SW480 (cell line): ENCODE measurements around the gene TAGLN3.
A peak's percentile ranks its signal among the peaks of the same experiment; 100 is the strongest.

Source experiments
- DNase-seq: peaks from one replicate; pipeline ENCODE4 v3.0.0-alpha.2; 2016; ENCODE audit warnings: low spot score

TAGLN3 gene

DNA sequence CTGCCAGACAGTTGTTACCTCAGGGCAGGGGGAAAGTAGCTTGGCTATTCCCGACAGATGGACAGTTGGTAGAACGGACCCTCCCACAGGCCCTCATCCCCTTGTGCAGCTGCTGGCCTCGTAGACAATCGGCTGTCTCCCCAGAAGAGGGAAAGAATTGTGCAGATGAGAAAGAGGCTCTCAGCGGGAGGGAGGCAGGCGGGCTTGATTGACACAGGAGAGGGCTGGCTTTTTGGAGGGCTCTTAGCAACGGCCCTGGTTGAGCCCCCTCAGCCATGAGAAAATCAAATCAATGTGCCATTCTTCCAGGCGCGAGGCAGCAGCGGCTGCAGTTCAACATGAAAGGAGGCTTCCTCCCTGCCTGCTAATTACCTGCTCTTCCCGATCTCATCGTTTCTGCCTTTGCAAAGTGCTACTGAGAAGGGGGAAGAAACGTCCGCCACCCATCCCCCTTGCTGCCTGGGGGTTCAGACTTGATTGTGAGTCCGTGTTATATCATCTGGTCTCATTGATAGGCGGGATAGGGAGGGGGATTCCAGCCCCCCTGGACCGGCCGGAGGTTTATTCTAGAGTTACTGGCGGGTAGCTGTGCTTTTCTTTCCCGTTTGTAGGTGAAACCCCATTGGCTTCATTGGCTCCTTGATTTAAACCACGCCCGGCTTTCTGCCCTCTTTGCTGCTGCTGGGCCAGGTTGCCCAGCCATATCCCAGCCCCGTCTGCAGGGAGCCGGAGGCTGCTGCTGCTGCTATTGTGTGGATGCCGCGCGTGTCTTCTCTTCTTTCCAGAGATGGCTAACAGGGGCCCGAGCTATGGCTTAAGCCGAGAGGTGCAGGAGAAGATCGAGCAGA lies at the start of gene TAGLN3:
TSS of gene TAGLN3 (plus strand) at position 287 of the 848 bp plus-strand sequence. CDS start at position 788, 501 bp downstream.
- DNase-seq: peak; percentile 35

DNA sequence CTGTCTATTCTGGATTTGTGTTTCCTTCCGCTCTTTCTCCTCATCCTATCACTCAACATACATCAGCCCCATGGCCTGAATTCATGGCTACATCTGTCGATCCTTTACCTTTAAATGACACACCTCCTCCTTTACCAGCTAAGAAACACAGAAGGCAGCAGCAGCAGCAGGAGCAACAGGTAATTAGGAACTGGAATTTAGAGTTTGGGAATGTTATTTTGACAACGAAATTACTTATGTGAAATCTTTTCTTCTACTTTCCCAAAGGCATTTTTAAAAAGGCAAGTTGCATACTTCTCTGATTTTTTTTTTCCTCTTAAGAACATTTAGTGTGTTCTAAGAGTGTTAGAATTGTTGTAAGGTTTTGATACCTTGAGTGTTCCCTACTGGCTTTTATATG lies 49.0 kb upstream of the TAGLN3 start:
- no peak for DNase-seq

DNA sequence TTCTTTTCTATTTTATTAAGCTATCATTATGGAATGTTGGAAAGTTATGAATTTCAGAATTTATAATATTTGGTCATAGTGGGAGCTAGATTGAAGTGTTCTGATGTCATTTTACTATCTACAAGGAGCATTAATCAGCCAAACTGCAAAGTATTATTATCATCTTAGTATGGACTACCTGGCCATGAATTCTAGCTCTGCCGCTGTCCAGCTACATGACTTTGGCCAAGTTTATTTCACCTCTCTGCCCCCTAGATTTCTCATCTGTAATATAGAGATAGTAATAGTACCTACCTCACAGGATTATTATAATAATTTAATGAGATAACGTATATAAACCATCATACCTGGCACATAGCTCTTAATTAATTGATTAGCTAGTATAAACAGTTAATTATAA lies 47.7 kb upstream of the TAGLN3 start:
- no peak for DNase-seq

DNA sequence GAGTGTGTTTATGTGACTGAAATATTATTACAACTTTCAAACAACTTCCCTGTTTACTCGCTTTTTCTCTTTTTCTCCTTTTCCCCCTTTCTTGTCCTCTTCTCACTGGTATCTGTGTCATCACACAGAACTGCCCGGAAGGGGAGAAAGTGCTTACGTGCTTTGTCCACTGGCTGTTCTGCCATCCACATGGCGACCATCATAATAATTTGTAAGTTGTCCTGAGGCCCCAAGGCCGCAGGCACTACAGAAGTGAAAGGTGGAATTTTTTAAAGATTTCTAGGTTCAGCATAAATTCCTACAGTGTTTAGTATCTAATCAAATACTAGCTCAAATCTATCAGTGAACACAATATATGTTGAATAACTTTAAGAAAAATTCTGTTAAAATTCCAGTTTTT lies 46.6 kb upstream of the TAGLN3 start:
- no peak for DNase-seq

DNA sequence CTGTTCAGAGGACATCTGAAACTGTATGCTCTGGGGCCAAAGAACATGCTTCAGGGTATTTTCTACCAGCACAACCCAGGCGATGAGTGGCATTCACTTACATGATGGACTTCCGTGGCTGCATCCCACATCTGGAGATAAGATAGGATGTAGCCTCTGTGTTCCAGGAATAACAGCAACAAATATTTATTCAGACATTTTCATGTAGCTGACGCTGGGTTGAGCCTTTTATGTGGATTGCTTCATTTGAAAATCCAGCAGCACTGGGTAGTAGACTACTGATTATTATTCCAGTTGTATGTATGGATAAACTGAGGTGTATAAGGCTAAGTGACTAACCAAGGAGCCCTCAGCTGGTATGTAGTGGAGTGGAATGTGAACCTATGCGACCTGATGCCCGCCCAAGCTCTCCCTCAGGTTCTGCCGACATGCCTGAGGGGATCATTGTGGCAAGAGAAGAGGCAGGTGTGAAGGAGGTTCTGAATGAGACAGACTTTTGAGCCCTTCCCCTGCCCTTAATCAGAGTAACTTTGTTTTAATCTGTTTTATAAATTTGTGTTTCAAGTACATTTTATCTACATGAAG lies 45.8 kb upstream of the TAGLN3 start:
- no peak for DNase-seq

DNA sequence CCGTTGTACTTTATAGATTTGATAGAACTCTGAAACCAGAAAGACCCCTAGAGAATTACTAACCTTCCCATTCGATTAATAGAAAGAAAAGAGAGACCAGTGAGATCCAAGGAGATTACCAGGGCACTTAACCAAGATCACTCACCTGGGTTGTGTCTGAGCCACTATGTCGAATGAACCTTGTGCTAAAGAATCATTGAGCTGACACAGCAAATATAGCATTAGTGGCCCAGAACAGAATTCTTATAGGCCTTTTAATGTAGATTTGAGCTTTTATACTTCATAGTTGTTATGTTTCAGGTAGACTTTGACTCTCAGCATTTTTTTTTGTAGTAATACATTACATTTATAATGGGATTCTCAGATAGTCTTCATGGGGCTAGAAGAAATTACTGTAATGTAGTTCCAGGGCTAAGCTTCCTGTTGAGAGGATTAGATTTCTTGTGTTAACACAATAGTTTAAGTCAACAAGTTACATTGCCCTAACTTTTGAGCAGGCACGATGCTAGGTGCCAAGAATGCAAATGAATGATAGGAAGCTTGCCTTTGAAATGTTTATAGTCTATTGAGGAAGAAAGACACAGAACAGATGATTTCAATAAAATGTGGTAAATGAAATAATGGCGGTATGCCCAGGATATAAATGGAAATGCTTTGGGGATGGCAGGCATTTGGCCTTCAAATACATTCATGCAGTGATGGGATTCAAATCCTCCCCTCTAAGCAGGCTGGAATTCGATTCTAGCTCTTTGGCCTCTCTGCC lies 44.3 kb upstream of the TAGLN3 start:
- DNase-seq: no peak

DNA sequence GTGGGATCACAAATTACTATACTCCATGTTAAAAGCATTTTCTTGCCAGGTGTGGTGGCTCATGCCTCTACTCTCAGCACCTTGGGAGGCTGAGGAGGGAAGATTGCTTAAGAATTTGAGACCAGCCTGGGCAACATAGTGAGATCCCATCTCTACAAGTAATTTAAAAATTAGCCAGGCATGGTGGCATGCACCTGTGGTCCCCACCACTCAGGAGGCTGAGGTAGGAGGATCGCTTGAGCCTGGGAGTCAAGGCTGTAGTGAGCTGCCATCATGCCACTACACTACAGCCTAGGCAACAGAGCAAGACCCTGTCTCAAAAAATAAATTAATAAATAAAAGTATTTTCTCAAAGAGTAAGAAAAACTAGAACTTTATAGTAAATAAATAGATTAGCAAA lies 42.8 kb upstream of the TAGLN3 start:
- DNase-seq: no peak

DNA sequence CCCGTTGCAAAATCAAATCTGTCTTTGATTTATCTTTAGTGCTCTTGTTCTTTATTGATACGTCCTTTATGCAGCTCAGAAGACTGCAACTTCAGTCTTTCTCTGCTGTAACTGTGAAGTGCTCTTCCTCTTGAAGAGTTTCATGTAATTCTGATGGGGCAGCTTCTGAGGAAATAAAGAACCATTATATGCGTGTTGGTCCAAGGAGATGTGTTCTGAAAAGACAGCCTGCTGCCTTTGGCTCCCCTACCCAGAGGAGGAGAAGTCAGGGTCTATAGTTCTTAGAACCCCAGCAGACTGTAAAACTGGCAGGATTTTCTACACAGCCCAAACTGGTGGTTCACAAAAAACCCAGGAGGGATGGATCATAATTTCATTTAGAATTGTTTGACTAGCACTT lies 42.3 kb upstream of the TAGLN3 start:
- no peak for DNase-seq

DNA sequence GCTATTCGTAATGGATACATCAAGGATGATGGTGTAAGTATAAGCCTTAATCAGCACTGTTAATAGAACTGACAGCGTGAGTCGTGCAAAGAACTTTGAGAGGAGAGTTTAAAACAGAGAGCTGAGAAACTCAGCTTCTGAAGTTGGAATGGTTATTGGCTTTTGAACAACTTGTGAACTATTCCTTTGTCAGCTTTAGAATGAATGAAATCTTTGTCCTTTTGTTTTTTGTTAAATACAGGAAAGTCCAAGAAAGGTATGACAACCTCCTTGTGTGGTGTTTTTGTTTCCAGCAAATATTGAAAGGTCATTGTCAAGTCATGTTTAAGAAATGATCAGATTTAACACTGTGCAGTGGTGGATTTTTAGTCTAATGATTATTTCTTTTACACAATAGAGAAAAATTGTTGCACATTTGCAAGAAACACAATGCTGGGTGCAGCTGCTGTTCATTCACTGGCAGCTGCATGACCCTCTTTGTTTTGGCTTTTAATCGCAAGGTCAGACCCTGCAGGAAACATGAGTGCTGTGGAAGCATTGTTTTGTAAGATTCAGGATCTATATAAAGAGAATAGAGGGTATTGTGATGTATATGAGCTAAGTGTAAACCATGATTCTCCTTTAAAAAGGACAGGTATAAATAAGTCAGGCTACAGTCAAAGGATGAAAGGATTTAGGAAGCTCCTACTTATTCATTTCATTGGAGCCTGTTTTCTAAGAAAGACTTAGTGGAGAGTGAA lies 41.6 kb upstream of the TAGLN3 start:
- DNase-seq: no peak

DNA sequence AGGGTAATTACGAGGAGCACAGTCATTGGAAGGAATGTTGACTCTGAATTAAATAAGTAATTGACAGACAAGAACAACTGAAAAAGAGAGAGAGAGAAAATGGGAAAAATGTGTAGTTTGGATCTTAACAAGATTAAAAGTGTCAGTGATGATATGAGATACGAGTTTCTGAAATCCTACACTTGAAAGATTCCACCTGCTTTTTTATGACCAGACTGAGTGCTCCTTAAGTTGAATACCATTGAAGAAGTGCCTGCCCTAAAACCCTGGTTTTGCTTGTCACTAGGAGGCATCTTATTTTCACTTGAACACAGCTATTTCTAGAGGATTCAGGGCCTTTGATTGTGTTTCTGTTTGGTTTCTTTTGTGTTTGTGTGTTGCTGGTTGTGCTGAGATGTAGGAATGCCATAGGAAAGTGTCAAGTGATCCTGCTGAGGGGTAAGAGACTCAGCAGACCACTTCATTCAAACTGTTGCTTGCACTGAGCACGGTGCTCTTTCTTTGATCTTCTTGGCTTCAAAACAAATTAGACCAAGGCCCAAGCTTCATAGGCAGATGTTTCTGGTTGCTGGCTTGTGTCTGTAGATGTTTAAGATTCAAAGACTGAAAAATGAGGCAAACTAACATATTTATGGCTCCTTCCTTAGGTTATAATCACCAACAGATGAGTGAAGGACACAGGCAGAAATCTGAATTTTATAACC lies 37.1 kb upstream of the TAGLN3 start:
- DNase-seq: no peak

DNA sequence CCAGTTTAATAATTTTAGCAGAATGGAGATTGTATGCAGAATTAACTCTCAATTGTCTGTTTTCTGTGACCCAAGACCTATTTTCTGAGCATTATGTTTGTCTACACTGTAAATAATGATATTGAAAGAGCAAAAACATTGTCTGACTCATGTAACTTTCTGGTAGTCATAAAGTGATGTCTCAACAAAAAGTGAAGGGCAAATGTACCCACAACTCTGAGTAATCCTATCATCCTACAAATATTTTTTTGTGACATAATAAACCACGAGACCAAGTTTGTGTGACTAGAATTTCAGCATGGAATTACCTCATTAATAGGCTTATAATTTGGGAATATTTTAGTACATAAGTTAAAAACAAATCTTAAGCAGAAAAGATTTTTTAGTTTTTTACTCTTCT lies 35.3 kb upstream of the TAGLN3 start:
- DNase-seq: peak; percentile 42

DNA sequence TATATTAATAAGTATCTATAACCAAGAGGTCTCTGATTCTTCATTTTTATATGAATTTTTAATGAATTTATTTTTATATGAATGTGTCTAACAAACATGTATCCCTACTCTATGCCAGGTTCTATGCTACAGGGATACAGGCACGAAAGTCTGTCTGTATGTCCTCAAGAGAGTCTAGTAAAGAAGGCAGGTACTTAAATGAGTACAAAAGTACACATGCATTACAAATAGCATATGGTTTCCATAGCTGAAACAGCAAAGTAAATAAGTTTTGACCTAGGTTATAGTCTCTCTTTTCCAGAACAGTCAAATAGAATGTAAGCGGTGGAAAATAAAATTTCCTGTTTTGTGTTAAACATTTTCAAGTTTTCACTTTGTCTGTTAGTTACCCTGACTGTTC lies 33.2 kb upstream of the TAGLN3 start:
- DNase-seq: no peak

DNA sequence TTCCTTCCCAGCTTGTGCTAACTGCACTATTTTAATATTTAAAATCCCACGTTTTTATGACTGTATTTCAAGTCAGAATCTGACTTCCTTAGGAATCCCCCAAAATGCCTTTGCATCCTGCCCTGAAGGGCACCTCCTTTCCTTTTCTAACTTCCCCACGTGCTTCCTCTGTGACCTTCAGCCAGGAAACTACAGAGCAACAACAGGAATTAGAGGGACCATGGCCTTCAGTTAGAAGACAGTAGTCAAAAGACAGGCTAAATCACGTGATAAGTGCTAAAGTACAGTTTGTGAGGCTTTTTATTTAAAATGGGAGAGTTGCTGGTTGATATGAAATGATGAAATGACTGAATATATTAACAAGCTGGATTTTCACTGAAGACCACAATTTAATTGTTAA lies 31.7 kb upstream of the TAGLN3 start:
- no peak for DNase-seq

DNA sequence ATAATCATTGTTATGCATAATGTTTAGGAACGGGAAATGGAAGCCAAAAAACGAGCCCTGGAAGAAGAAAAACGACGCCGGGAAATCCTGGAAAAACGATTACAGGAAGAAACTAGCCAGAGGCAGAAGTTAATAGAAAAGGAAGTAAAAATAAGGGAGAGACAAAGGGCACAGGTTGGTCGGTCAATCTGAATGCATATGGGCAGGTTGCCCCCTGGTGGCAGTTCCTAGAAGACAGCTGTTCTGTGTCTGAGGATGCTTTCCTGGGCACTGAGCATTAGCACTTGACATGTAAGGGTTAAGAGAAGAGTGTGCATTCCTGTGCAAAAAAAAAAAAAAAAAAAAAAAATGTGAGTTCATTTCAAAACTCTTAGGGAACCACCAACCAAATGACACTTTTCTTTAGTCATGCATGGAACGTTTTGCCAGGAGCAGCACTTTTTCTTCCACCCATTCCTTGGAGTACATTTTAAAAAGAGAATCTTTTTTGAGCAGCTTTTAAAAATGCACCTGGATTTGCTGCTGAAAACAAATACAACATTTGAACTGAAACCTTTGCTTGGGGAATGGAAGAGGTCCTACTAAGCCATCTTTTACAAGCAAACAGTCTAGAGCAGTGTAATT lies 31.0 kb upstream of the TAGLN3 start:
- DNase-seq: peak; percentile 79

DNA sequence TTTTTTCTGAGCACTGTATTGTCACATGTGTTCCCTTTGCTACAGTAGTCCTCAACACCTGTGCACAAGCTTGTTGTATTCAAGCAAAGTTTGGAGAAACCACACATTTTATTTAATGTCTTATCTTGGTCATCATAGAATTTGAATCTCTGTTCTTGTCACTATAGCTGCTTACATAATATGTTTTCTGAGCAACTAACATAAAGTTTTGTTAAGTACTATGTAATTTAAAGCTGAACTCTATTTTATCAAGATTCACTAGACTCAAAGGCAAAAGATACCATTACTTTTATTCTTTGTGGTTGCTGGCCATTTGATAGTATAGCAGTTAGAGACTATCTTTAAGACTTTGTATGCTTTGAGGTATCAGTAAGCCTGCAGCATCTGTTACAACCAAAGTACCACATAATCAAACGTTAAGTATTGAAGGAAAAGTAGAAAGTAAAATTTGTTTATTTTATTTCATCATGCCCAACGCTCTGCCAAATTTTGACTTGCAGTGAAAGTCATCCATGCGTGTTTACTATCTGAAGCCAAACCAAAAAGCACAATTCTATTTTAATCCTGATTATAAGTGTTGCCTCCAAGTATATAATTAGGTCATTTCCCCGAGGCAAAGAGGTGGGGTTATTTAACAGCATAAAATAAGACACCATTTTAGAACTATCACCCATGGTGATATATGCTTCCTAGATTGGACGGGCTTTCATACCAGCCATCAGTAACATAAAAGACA lies 30.2 kb upstream of the TAGLN3 start:
- no peak for DNase-seq

DNA sequence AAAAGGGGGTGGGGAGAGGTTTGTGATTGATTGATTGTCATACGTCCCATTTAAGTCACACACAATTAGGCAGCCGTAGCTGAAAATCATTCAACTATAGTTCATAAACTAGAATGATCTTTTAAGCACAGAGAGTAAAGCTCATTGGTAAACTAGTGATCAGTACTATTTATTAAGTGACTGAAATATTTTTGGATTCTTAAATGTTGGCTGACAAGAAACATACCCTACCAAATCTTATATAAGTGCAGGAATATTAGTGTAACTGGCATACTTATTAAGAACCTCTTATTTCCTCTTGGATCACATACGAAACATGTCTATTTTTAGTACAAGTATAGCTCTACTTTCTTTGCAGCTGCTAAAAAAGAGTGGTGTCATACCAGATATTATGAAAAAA lies 28.3 kb upstream of the TAGLN3 start:
- DNase-seq: no peak

DNA sequence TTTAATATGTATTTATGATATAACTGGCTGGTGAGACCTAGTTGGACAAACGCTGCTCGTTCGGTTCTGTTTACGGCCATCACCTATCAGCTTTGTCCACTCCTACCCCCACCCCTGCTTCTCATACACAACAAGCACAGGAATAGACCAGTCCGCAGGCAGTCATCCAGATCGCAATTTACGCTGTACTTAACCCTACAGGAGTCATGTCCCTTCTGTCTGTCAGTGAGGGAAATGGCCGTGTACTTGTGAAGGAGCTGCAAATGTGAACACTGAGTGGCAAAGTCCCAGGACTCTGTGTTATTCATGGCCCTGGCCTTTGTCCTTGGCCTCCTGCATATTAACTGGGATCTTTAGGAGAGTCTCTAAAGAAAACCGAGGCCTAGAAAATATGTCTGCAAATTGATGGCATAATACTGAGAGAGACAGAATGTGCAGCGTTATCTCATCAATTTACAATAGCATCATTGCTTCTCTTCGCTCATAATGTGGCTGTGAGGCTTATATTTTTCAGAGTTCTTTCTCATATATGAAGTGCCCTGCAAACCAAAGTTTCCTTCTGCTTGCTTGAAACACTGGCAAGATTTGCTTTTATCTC lies 27.1 kb upstream of the TAGLN3 start:
- DNase-seq: no peak

DNA sequence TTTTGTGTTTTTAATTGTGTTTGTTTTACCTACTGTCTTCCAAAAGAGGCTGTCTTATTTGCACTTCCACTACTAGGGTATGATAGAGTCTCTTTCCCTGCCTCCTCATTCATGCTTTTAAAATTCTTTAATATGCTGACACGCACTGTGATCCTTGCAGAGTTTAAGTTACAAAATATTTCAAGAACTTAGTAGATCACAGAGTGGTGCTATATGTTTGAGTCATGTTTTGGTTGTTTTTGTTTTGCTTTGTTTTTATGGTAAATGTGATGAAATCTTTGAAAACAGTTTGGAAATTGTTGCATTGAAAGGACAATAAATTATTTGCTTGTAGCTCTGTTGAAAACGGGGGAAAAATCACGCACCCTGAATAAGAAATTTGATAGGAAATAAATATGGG lies 25.8 kb upstream of the TAGLN3 start:
- DNase-seq: no peak

DNA sequence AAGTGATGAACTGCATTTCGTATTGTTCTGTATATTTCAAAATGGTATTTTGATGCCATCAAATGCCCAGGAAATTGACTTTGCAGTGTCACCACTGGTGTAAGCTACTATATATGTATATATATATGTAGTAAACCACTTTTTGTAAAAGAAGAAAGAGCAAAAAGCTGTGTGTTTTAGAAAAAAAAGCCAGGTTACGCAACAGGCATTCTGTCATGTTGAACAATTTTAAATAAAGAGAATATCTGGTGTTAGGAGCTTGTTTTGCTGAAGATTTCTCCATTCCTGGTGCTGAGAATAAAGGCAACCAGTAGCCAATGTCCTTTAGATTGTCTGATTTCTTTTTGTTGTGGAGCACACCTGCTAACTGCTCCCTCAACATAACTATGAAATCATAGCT lies 23.6 kb upstream of the TAGLN3 start:
- DNase-seq: no peak

DNA sequence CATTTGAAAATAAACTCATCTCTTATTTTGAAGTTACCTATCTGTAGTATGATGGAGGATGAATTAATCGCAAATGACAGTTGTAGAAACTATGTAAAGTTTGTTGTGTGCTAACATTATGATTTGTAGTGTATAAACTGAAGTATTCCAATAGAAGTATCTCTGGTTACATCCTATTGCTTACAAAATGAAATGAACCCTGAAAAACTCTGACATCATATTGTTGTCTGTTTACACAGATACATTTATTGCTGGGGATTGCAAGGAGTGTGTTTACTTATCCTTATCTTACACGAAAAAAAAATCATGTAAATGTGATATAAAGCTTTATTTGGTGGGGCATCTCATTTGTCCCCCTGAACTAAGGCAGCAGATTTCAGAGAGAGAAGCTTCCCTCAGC lies 22.5 kb upstream of the TAGLN3 start:
- no peak for DNase-seq
